NT2/D1 (cell line): Measurements from ENCODE around the gene AUH.

Experiments
- DNase-seq: peaks from one replicate; pipeline ENCODE4 v3.0.0-alpha.2; 2011; ENCODE audit warnings: low read depth, low spot score
- H3K27me3 ChIP-seq: 2 replicates; pipeline ENCODE4 v1.6.0; 2011; ENCODE audit warnings: mild to moderate bottlenecking; ENCODE audit not compliant: insufficient read length, insufficient read depth
- H3K36me3 ChIP-seq: 2 replicates; pipeline ENCODE4 v1.6.1; 2011; ENCODE audit warnings: mild to moderate bottlenecking, low read length, mixed read lengths; ENCODE audit not compliant: insufficient read depth, insufficient read length
- H3K4me1 ChIP-seq: 2 replicates; pipeline ENCODE4 v1.5.1; 2011; ENCODE audit not compliant: insufficient read depth, insufficient read length
- H3K4me3 ChIP-seq: 2 replicates; pipeline ENCODE4 v1.5.1; 2011; ENCODE audit warnings: low read depth; ENCODE audit not compliant: insufficient read length
- H3K9ac ChIP-seq: 2 replicates; pipeline ENCODE4 v1.6.0; 2011; ENCODE audit warnings: low read depth; ENCODE audit not compliant: insufficient read length
- H3K9me3 ChIP-seq: 2 replicates; pipeline ENCODE4 v1.5.1; 2011; ENCODE audit warnings: mild to moderate bottlenecking, low read length; ENCODE audit not compliant: insufficient read depth
- SUZ12 ChIP-seq: IDR thresholded peaks from 2 replicates; pipeline ENCODE4 v1.6.1; 2011; ENCODE audit not compliant: insufficient read length, insufficient read depth; ENCODE audit errors: extremely low read depth
- YY1 ChIP-seq: IDR thresholded peaks from 2 replicates; pipeline ENCODE4 v1.6.1; 2011; ENCODE audit not compliant: insufficient read length, insufficient read depth
- ZNF274 ChIP-seq: IDR thresholded peaks from 2 replicates; pipeline ENCODE4 v1.6.1; 2011; ENCODE audit warnings: mild to moderate bottlenecking, low read depth, low read length

Gene AUH

DNA sequence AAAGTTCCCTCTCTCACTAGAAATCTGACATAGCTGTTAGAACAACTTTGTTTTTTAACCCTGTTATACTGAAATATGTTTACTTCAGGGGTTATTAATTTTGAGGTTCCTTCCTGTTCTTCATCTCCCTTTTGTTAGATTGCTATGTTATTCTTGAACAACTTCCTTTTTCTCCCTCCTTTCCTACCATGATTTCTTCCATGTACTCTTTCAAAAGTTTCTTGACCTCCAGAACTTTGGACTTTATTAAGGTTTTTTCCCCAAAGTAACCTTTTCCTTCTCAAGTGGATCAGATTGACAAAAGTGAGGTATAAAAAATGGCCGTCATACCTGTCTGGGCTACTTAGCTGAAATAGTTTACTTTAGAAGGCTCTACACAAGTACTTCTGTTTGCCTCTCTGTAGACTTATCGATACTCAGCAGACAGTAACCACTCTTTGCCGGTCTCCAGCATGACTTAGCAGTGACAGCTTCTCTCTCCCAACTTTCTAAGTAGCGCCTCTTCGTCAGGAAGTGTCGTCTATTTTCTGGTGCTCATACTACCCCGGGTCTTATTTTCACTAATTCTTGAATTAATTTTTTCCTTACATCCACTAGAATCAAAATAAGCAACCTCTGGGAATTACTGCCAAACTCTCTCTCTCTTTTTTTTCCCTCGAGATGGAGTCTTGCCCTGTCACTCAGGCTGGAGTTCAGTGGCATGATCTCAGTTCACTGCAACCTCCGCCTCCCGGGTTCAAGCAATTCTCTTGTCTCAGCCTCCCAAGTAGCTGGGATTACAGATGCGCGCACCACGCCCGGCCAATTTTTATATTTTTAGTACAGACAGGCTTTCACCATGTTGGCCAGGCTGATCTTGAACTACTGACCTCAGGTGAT lies 42.2 kb upstream of the AUH start:
- H3K36me3 ChIP-seq = peaks cover under 1% of the 10 kb centered on the region
- DNase-seq = no peak
- TF ChIP-seq YY1 (no peak), ZNF274 (no peak), SUZ12 (no peak)
- no peaks in the 10 kb centered on the region for H3K4me1 ChIP-seq
- no peak overlapping the region for H3K4me3 ChIP-seq
- no peaks in the 10 kb centered on the region for H3K27me3 ChIP-seq
- no peaks in the 10 kb centered on the region for H3K9me3 ChIP-seq
- H3K9ac ChIP-seq = no peak overlapping the region

DNA sequence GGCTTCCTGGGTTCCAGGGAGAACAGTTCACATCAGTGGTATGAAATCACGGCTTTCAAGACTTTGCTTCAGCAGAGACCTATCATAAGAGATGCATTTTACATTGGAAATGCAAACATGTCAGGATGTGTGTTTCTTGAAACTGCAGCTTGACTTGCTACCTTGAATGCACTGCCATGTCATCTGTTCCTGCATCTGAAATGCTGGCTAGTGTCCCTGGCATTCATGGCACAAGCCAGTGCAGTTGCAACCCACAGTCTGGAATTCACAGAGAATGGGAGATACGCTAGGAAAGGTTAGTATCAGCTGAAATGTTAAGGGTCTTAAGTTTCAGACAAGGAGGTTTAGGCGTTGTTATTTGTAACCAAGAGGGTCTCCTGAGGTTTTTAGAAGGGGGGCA lies 37.2 kb upstream of the AUH start:
- TF ChIP-seq ZNF274 = no peak
- TF ChIP-seq SUZ12 = no peak
- TF ChIP-seq YY1 = no peak
- Histone ChIP-seq H3K9ac (no peak overlapping the region), H3K4me3 (no peak overlapping the region), H3K9me3 (no peaks in the 10 kb centered on the region), H3K4me1 (no peaks in the 10 kb centered on the region), H3K27me3 (no peaks in the 10 kb centered on the region), H3K36me3 (no peaks in the 10 kb centered on the region)
- no peak for DNase-seq

GRCh38 chr9:91395553-91396471 lies 34.1 kb upstream of the AUH start:
- no peaks in the 10 kb centered on the region for H3K36me3 ChIP-seq
- no peak for DNase-seq
- no peaks in the 10 kb centered on the region for H3K27me3 ChIP-seq
- H3K4me1 ChIP-seq = no peaks in the 10 kb centered on the region
- no peak for TF ChIP-seq ZNF274
- no peak for TF ChIP-seq SUZ12
- no peak for TF ChIP-seq YY1
- no peaks in the 10 kb centered on the region for H3K9me3 ChIP-seq
- H3K9ac ChIP-seq = no peak overlapping the region
- H3K4me3 ChIP-seq = no peak overlapping the region

- no peaks in the 10 kb centered on the region for H3K27me3 ChIP-seq
These were observed 33.4 kb upstream of the AUH start for GRCh38 chr9:91395106-91395552.

DNA sequence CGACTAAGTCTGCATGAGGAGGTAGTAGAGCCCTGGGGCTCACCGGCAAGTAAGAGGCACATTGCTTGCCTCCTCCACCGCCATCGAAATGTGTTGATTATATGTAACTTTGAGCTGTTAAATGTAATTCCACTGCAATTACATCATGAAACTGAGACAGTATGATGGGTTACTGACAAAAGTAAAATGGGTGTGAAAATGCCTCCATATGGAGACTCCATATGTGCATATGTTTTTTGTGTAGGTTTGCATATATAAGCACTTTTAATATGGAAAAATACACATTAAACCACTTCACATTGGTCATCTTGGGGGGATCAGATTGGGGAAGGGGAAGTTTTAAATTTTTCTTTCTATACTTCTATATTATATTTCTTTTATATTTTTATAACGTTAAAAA lies 32.1 kb upstream of the AUH start:
- no peak for DNase-seq
- no peaks in the 10 kb centered on the region for H3K9me3 ChIP-seq
- H3K27me3 ChIP-seq = no peaks in the 10 kb centered on the region
- H3K4me3 ChIP-seq = no peak overlapping the region
- H3K9ac ChIP-seq = no peak overlapping the region
- no peaks in the 10 kb centered on the region for H3K4me1 ChIP-seq
- TF ChIP-seq YY1 (no peak), SUZ12 (no peak), ZNF274 (no peak)
- no peaks in the 10 kb centered on the region for H3K36me3 ChIP-seq

More at GRCh38 chr9:91395106-91395552, 33.4 kb upstream of the AUH start:
- DNase-seq = no peak
- TF ChIP-seq YY1 (no peak), ZNF274 (no peak), SUZ12 (no peak)
- Histone ChIP-seq H3K9ac (no peak overlapping the region), H3K4me1 (no peaks in the 10 kb centered on the region), H3K4me3 (no peak overlapping the region), H3K9me3 (no peaks in the 10 kb centered on the region), H3K36me3 (no peaks in the 10 kb centered on the region)

GRCh38 chr9:91392435-91392834 lies 30.7 kb upstream of the AUH start:
- no peaks in the 10 kb centered on the region for H3K36me3 ChIP-seq
- TF ChIP-seq SUZ12 (no peak), ZNF274 (no peak), YY1 (no peak)
- no peak overlapping the region for H3K4me3 ChIP-seq
- H3K4me1 ChIP-seq = no peaks in the 10 kb centered on the region
- no peaks in the 10 kb centered on the region for H3K9me3 ChIP-seq
- DNase-seq = no peak
- no peaks in the 10 kb centered on the region for H3K27me3 ChIP-seq
- no peak overlapping the region for H3K9ac ChIP-seq

DNA sequence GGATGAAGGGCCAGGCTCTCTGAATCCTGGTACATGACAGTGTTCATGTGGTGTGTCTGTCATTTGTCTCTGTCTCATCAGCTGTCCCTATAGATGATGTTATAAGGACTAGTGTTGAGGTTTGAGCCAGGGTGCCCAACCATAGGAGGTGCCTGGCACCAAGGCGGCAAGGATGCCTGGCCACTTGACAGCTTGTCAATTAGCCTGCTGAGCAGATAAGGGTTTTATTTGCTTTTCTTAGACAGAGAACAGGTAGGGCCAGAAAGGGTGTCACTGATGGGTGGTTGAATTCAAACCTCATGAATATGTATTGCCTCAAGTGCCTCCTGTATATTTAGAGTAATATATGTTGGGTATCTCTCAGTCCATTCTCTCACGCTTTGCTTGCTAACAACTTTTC lies 30.1 kb upstream of the AUH start:
- Histone ChIP-seq H3K4me1 (no peaks in the 10 kb centered on the region), H3K9ac (no peak overlapping the region), H3K36me3 (no peaks in the 10 kb centered on the region), H3K4me3 (no peak overlapping the region), H3K27me3 (no peaks in the 10 kb centered on the region), H3K9me3 (no peaks in the 10 kb centered on the region)
- TF ChIP-seq ZNF274 (no peak), YY1 (no peak), SUZ12 (no peak)
- DNase-seq = no peak
